GM18505 (cell line): Measurements from ENCODE around the gene SMC3.

Experiments
- ATAC-seq: cut with Tn5 transposase; IDR thresholded peaks from one replicate; pipeline ENCODE4 v1.9.1; 2021; ENCODE audit not compliant: unreplicated experiment
- POLR2A ChIP-seq: IDR thresholded peaks from 4 replicates; pipeline ENCODE4 v1.6.1; 2011; ENCODE audit warnings: borderline replicate concordance; ENCODE audit not compliant: insufficient read depth, insufficient read length; ENCODE audit errors: extremely low read depth

The SMC3 gene

GRCh38 chr10:110643653-110644597 lies 76.4 kb downstream of the SMC3 start, which contains the start of gene RBM20:
Gene RBM20, plus strand, starts transcription at chr10:110644336. Its CDS starts 119 bp downstream, at chr10:110644455.
- ATAC-seq, result peak; percentile 43
- no peak for TF ChIP-seq POLR2A

GRCh38 chr10:110644598-110645462 lies 77.3 kb downstream of the SMC3 start:
- no peak for ATAC-seq

GRCh38 chr10:110646417-110647135 lies 79.1 kb downstream of the SMC3 start:
- no peak for TF ChIP-seq POLR2A
- ATAC-seq, result no peak

More at GRCh38 chr10:110644598-110645462, 77.3 kb downstream of the SMC3 start:
- no peak for TF ChIP-seq POLR2A

- no peak for TF ChIP-seq POLR2A
- no peak for ATAC-seq
These were observed 79.6 kb downstream of the SMC3 start for GRCh38 chr10:110647136-110647430.

- no peak for ATAC-seq
These were observed 81.3 kb downstream of the SMC3 start for GRCh38 chr10:110648692-110649346.

GRCh38 chr10:110649347-110650264 lies 82.1 kb downstream of the SMC3 start:
- no peak for TF ChIP-seq POLR2A
- ATAC-seq, result no peak

More at GRCh38 chr10:110648692-110649346, 81.3 kb downstream of the SMC3 start:
- no peak for TF ChIP-seq POLR2A

- TF ChIP-seq POLR2A, result no peak
- no peak for ATAC-seq
These were observed 82.8 kb downstream of the SMC3 start for GRCh38 chr10:110650265-110650668.

GRCh38 chr10:110651044-110651958 lies 83.8 kb downstream of the SMC3 start:
- no peak for TF ChIP-seq POLR2A
- ATAC-seq, result peak; percentile 95

- no peak for TF ChIP-seq POLR2A
- no peak for ATAC-seq
These were observed 85.1 kb downstream of the SMC3 start for GRCh38 chr10:110652475-110653118.
